ENCODE results near the gene NELFB. TPM values are rescaled to one million over a fixed set of nuclear protein-coding genes. Genes with fewer than 3 reads are reported as not detected.

NELFB gene
- total and polyA plus RNA-seq, 2 donors (not counting 1 experiment from before 2014, with no cell fraction given): 53.7 to 55.8 TPM

DNA sequence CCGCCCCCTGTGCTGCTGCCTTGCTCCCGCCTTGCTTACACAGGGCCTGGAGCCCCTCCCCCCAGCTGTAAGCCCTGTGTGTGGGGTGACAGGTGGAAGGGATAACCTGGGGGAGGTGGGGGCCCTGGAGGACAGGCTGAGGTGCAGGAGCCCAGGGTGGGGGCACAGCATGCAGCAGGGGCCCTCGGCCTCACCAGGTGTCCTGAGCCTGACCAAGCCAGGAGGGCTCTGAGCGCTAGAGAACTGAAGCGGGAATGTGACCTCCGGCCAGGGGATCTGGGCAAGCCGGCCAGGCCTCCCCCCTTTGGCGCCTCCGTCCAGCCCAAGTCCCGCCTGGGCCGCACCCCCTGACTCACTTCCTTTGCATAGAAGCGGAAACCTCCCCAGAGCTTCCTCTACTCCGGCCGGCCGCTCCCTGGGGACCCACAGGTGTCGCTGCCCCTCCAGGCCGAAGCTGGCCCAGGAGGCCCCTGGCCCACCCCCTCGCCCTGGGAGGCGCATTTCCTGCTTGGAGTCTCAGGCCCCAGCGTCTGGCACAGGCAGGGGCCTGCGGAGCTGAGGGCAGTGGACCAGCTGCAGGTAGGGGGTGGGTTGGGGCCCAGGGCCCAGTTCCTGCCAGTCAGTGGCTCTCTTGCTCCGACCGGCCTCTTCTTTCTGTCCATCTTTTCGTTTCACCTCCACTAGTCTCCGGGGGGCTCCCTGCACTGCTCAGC lies 22.4 kb downstream of the NELFB start, which contains the start of gene TOR4A:
Gene TOR4A (plus strand): TSS at position 398 of the 713 bp plus-strand sequence. CDS start 964 bp downstream, outside the sequence.
- peaks cover 32 to 59% of the 10 kb centered on the region in 2 donors for H3K4me1 ChIP-seq (ENCODE audit: control insufficient read depth in 2 of 2, insufficient read depth in 2 of 2, low read length in 2 of 2)
- ChIA-PET CTCF (interaction anchor here (0.7 to 1.9 kb wide), 8 partner anchors 8 to 148 kb away, joined by 3 to 7 read pairs (median 3); no protein-coding TSS in a partner anchor), POLR2A (interaction anchor here (0.6 to 1.5 kb wide), 8 partner anchors 9 to 150 kb away, joined by 3 to 7 read pairs (median 4); partner anchors contain the start of genes ANAPC2, EXD3, NOXA1 and SSNA1)
- no peaks in the 10 kb centered on the region for H3K27me3 Mint-ChIP-seq
- no peak for TF ChIP-seq EZH2 (IDR thresholded peaks at IDR 0.05; ENCODE audit: borderline replicate concordance, insufficient read depth, low read depth, low read length, poor library complexity, severe bottlenecking)
- TF ChIP-seq CTCF (IDR thresholded peaks at IDR 0.05): no peak
- peak within 1 kb of the TSS; percentile 12 to 88 (median 82) for H3K4me3 ChIP-seq (ENCODE audit: control extremely low read depth in 1 of 5, extremely low read depth in 1 of 5, insufficient read depth in 1 of 5, low read depth in 2 of 5, low read length in 4 of 5)
- peaks cover 0 to 9% of the 10 kb centered on the region in 2 experiments for H3K36me3 ChIP-seq (replicated peaks in 1 of 2; ENCODE audit: control extremely low read depth in 1 of 2, control insufficient read depth in 1 of 2, extremely low read depth in 1 of 2, insufficient read depth in 2 of 2, low read length in 1 of 2)
- H3K4me3 Mint-ChIP-seq: peak within 1 kb of the TSS; percentile 90
- intact Hi-C loops (cut with micrococcal nuclease): loop anchor here (1.0 kb wide), 1 partner anchor 22 kb away; the partner anchor contains the start of gene NELFB
- H3K9ac ChIP-seq (ENCODE audit: low read length): peak within 1 kb of the TSS; percentile 83
- peak within 1 kb of the TSS; percentile 93 for H3K27ac Mint-ChIP-seq
- ATAC-seq (ENCODE audit: low read depth): peak; percentile 77
- H3K4me1 Mint-ChIP-seq: peaks cover 44% of the 10 kb centered on the region
- peak; percentile 75 for DNase-seq
- no peaks in the 10 kb centered on the region for H3K27me3 ChIP-seq (replicated peaks in 1 of 4; ENCODE audit: control extremely low read depth in 1 of 4, control insufficient read depth in 3 of 4, insufficient read depth in 4 of 4, low read length in 3 of 4)
- WGBS (ENCODE audit: insufficient coverage): 2% methylated on average over 21 of the region's 25 CpGs
- H2AFZ ChIP-seq (ENCODE audit: insufficient read depth, low read depth, low read length, poor library complexity, severe bottlenecking): peak within 1 kb of the TSS; percentile 65
- H3K27ac ChIP-seq (ENCODE audit: low read length in 2 of 2): peak within 1 kb of the TSS; percentile 76 to 79
- peaks cover 31% of the 10 kb centered on the region for H3K79me2 ChIP-seq (ENCODE audit: control insufficient read depth, insufficient read depth, low read length)
- peak within 1 kb of the TSS; percentile 100 for H3K4me2 ChIP-seq (replicated peaks; ENCODE audit: low read depth, low read length, poor library complexity, severe bottlenecking)
- H4K20me1 ChIP-seq (ENCODE audit: control insufficient read depth, insufficient read depth, low read length, poor library complexity, severe bottlenecking): peaks cover 25% of the 10 kb centered on the region
- H3K9me3 Mint-ChIP-seq (ENCODE audit: insufficient read depth): no peaks in the 10 kb centered on the region
- H3K9me3 ChIP-seq (ENCODE audit: control extremely low read depth in 1 of 3, control insufficient read depth in 2 of 3, insufficient read depth in 1 of 3, low read length in 2 of 3): no peaks in the 10 kb centered on the region

Measured in B cell (primary cell).